Fibroblast of skin of back (primary cell): ENCODE results near the gene PACS2.
A peak's percentile ranks its signal among the peaks of the same experiment; 100 is the strongest.
"Not testable (repeated sequence)": the region's sequence is repeated elsewhere in the genome, so short reads cannot be mapped to it uniquely, and the experiment has no call there.

ENCODE experiments used
- DNase-seq: peaks from one replicate; pipeline ENCODE4 v3.0.0-alpha.2; 2013

Gene PACS2

GRCh38 chr14:105315941-105316576 is 1.5 kb downstream of the PACS2 start:
- no peak for DNase-seq

DNA sequence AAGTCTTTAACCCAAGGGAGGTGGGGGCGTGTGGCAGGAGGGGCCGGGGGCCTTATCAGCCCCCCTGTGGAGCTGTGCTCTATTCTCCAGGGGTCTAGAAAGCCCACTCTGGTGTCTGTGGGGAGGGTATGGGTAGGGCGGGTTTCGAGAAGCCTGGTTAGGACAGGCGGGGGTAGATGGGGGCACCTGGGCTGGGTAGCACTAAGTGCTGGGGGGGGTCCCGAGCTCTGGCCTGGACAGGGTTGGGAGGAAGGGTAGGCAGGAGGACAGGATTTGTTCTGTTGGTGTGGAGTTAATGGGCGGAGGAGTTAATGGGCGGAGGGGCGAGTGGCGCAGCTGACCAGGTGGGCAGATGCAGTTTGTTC is 2.0 kb downstream of the PACS2 start:
- DNase-seq: no peak

DNA sequence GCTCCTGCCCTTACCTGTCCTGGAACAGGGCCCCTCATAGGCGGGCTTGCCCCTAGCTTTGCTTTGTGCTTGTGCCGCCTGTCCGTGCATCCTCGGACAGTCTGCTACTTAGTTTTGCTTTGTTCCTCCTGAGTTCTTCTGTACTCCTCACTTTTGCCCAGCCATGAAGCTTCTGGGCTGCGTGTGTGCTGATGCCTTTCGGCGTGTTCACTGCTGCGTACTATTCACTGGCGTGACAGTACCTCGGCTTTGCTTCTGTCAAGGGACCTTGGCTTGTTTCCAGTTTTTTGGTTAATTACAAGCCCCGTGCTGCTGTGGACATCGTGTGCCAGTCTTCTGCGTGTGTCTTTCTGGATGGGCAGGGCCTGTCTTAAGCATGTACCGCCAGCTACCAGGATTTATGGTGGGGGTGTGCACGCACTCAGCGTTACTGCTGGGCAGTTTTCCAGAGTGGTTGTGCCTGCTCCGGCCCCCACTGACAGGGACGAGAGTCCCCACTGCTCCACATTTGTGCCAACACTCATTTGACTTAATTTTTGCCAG is 2.5 kb downstream of the PACS2 start:
- DNase-seq: no peak

GRCh38 chr14:105317546-105317945 is 3.0 kb downstream of the PACS2 start:
- DNase-seq: peak; percentile 46

- no peak for DNase-seq
These were observed 8.4 kb downstream of the PACS2 start for GRCh38 chr14:105322791-105323556.

- no peak for DNase-seq
These were observed 9.1 kb downstream of the PACS2 start for GRCh38 chr14:105323663-105324062.

- no peak for DNase-seq
These were observed 9.7 kb downstream of the PACS2 start for GRCh38 chr14:105324080-105324778.

DNA sequence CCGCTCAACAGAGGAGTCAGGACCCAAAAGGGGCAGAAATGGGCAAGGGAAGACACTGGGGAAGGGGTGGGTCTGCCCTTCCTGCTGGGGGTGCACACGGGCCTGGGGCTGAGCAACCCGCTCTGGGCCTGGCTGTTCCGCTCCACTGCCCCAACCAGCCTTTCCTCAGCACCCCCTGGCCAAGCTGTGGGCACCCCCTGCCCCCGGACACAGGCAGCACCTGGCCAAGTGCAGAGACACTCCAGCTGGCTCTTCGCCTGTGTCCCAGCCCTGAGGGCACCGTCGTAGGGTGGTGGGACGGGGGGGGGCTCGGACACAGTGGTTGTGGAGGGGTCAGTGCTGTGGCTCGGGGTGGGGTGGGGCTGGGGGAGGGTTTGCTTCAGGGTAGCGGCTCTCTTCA is 10.3 kb downstream of the PACS2 start:
- no peak for DNase-seq

GRCh38 chr14:105325303-105325702 is 10.8 kb downstream of the PACS2 start:
- no peak for DNase-seq

DNA sequence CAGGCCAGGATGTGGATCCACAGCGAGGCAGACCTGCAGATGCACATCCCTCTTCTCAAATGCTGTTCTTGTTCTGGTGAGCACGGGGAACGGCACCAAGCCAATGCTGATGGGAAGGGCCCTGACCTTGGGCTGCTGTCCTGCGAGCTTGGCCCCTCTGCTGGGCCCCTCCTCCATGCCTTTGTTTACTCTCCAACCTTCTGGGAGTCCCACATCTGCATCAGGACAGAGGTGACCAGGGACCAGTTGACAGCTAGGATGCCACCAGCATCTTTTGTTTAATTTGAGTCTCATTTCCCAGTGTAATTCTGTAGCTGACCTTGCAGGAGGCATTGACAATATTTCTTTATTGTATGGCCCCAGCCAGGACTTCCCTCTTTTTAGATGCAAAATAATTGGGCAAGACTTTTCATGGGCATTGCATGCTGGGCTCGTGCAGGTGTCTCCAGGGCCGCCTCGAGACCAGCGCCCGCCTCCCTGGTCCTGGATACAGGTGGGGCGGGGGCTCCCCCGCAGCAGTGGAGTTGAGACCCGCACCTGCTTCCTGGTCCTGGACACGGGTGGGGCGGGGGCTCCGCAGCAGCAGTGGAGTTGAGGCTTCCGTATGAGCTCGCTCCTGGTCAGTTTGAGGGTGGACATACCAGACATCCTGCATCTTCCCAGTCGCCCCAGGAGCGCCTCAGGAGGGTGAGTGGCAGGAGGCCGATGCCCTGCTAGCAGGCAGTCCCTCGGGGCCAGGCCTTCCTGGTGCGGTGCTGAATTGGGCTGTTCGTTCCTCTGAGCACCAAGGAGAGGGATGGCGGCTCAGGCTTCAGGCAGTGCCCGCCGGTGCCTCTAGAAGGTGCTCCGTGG is 11.4 kb downstream of the PACS2 start:
- DNase-seq: no peak

DNA sequence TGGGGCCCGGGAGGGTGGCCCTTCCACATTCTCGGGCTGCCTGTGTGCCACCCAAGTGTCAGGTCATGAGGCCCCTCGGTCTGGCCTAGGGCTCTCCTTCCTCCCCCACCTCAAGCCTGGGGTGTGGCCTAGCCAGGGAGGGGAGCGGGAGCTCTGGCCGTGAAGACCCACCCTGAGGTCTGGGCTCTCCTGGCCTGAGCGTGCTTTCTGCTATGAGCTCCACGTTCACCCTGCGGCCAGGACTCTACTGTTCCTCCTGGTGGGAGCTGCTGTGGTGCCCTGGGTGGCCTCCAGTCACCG is 12.0 kb downstream of the PACS2 start:
- no peak for DNase-seq

DNA sequence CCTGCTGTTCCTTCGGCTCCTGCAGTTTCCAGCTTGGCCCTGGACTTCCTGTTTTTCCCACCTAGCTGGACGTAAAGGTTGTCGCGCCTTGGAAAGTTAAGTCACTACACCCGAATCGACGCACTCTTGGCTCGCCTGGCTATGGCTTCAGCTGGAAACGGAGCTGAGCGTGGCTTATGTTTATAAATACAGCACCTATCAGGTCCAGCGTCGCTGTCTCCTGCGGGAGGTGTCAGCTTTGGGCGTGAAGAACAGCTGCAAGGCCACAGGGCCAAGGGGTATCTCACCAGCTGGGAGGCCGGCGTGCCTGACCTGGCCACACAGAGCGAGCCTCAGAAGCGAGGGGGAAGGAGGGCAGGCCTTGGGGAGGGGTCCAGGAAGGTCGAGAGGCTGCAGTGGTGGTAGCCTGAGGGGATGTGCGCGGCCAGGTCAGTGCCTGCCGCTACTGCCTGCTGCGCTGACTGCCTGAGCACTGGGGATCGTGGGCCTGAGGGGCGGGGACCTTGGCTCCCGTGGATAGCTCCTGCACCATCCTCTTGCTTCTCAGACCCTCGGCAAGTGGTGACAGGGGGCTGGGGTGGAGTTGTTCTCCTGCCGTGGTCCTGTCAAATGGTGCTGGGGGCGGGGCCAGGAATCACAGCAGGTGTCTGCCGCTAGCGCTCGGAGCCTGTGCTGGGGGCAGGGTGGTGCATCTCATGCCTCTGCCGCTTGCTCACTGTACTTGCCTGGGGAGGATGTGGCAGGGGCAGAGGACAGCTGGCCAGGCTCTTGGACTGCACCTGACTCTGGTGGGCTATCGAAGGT is 12.5 kb downstream of the PACS2 start:
- DNase-seq: no peak

DNA sequence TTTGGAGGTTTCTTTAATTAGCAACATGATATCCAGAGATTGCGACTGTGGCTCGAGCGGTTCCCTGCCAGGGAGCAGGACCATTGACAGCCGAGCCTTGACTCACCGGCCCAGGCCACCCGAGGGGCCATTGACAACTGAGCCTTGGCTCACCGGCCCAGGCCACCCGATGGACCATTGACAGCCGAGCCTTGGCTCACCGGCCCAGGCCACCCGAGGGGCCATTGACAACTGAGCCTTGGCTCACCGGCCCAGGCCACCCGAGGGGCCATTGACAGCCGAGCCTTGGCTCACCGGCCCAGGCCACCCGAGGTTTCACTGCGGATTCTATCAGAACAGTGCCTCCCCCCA is 13.1 kb downstream of the PACS2 start:
- not testable (repeated sequence) for DNase-seq

DNA sequence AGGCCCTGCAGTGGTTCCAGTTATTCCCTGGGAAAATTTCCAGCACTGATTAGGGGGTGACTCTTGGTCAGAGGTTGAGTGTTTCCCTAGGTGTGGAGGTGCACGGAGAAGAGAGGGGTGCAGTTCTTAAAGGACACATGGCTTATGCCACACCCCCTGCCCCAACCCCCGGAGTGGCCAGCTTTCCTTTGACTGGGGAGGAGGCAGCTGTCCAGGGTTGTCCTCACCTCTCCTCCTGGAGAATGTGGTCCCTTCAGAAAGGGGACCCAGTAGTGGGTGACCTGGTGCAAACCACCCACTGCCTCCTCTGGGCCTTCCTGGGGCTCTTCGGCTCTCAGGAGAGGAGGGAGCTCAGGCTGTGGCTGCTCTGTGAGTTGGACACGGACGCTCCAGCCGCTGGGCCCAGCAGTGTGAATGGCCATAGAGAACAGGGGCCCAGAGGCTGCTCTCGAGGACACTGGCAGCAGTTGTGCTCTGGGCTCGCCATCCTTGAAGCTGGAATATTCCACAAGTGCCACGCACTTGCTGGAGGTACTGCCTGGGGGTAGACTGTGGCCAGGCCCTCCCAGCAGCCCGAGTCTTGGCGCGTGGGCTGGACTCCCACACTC is 13.6 kb downstream of the PACS2 start:
- no peak for DNase-seq

- no peak for DNase-seq
These were observed 14.3 kb downstream of the PACS2 start for GRCh38 chr14:105328678-105329390.

- DNase-seq: no peak
These were observed 15.0 kb downstream of the PACS2 start for GRCh38 chr14:105329411-105330150.

DNA sequence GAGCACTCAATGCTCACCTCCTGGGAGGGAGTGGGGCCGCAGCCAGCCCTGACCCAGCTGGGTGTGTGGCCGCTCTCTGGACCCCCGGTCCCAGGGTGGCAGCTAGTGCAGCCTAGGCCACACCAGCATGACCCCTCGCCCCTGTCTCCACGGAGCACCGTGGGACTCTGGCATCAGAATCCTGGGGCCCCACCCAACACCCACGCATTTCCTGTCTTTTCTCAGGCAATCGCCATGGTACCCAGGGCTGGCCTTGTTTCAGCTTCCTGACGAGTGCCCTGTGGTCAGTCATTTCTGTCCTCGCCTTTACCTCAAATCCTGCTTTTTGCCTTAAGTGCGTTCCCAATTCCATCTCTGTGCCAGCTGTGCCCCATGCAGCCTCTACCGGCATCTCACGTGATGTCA is 15.9 kb downstream of the PACS2 start:
- peak; percentile 57 for DNase-seq

- DNase-seq: no peak
These were observed 17.2 kb downstream of the PACS2 start for GRCh38 chr14:105331575-105332349.

DNA sequence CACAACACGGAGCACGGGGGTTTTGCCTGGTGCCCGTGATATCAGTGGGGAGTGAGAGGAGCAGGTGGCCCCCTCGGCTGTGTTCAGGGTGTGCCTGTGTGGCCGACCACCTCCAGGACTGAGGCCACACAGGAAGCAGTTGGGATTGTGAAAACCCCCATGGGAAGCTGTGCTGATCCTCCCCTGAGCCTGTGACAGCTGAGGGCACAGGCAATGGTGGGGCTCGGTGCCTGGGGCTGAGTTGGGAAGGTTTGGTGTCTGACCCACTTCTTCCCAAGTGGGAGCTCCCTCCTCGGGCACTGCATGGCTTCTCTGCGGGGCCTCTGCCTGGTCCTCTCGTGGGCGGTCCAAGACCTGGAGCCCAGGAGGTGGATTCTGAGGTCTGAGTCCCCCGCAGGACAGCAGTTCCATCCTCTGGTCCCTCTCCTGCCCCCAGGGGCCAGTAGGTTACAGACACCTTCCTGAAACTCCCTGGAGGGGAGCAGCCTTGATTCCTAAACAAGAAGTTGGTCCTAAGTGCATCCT is 17.9 kb downstream of the PACS2 start:
- DNase-seq: no peak
